WTC11 (cell line): ENCODE data around the gene SLCO4A1. TPM values are rescaled to one million over a fixed set of nuclear protein-coding genes. Genes with fewer than 3 reads are reported as not detected.

Experiments
- ATAC-seq: fragments of 200-7000 bp; cut with Tn5 transposase; 2 replicates; pipeline ENCODE4 v1.10.0; 2021; ENCODE audit warnings: mild to moderate bottlenecking, moderate library complexity
- CTCF ChIA-PET: fragments of 300-600 bp; sonication (Branson Sonifier 250); formaldehyde crosslinking; loops from one replicate; lab custom pipeline; 2021; ENCODE audit warnings: antibody characterized with exemption; lab: Charles Lee
- POLR2A ChIA-PET: fragments of 350-600 bp; sonication (Branson Sonifier 250); formaldehyde crosslinking; loops from one replicate; lab custom pipeline; 2021; ENCODE audit warnings: antibody characterized with exemption; lab: Charles Lee
- DNase-seq: peaks from one replicate; pipeline ENCODE4 v3.0.0; 2021; ENCODE audit warnings: low spot score
- H3K27ac Mint-ChIP-seq: 2 replicates; pipeline ENCODE4 v1.8.0; 2021; ENCODE audit warnings: mixed read lengths
- H3K27me3 Mint-ChIP-seq: 2 replicates; pipeline ENCODE4 v1.8.0; 2021; ENCODE audit warnings: low read depth, mild to moderate bottlenecking, moderate library complexity, mixed read lengths
- H3K36me3 Mint-ChIP-seq: 2 replicates; pipeline ENCODE4 v1.8.0; 2021; ENCODE audit warnings: mixed read lengths
- H3K4me1 Mint-ChIP-seq: 2 replicates; pipeline ENCODE4 v1.8.0; 2022; ENCODE audit warnings: mixed read lengths
- H3K4me3 Mint-ChIP-seq: 2 replicates; pipeline ENCODE4 v1.8.0; 2021; ENCODE audit warnings: mild to moderate bottlenecking, moderate library complexity, mixed read lengths
- H3K9me3 Mint-ChIP-seq: 2 replicates; pipeline ENCODE4 v1.8.0; 2021; ENCODE audit warnings: mixed read lengths
- ATF1 ChIP-seq: sonication (generic); formaldehyde crosslinking; IDR thresholded peaks from 2 replicates; pipeline ENCODE4 v1.8.1; 2023; ENCODE audit warnings: mild to moderate bottlenecking, moderate library complexity, missing genetic modification reagents
- CREB1 ChIP-seq: sonication (generic); formaldehyde crosslinking; IDR thresholded peaks from 2 replicates; pipeline ENCODE4 v1.8.0; 2023; ENCODE audit warnings: mild to moderate bottlenecking, missing genetic modification reagents
- EMX1 ChIP-seq: fragments of 250-450 bp; sonication (Bioruptor Pico); IDR thresholded peaks from 2 replicates; pipeline ENCODE4 v1.8.0; 2021; ENCODE audit warnings: mild to moderate bottlenecking
- MYBL2 ChIP-seq: sonication (generic); formaldehyde crosslinking; IDR thresholded peaks from 2 replicates; pipeline ENCODE4 v1.8.1; 2023; ENCODE audit warnings: mild to moderate bottlenecking, moderate library complexity, missing genetic modification reagents
- TEAD1 ChIP-seq: sonication (generic); formaldehyde crosslinking; IDR thresholded peaks from 2 replicates; pipeline ENCODE4 v1.8.0; 2022; ENCODE audit warnings: mild to moderate bottlenecking, missing genetic modification reagents
- TP53 ChIP-seq: sonication (generic); formaldehyde crosslinking; IDR thresholded peaks from 2 replicates; pipeline ENCODE4 v1.8.1; 2023; ENCODE audit warnings: mild to moderate bottlenecking, missing genetic modification reagents
- ZNF121 ChIP-seq: sonication (generic); formaldehyde crosslinking; IDR thresholded peaks from 2 replicates; pipeline ENCODE4 v1.8.0; 2023; ENCODE audit warnings: missing genetic modification reagents
- ZNF138 ChIP-seq: sonication (generic); formaldehyde crosslinking; conservative IDR thresholded peaks from 2 replicates; pipeline ENCODE4 v1.8.1; 2022; ENCODE audit warnings: mild to moderate bottlenecking, moderate library complexity, missing genetic modification reagents
- ZNF219 ChIP-seq: sonication (generic); formaldehyde crosslinking; IDR thresholded peaks from 2 replicates; pipeline ENCODE4 v1.8.0; 2023; ENCODE audit warnings: missing genetic modification reagents, mild to moderate bottlenecking, borderline replicate concordance
- ZNF232 ChIP-seq: sonication (generic); formaldehyde crosslinking; IDR thresholded peaks from 2 replicates; pipeline ENCODE4 v1.8.0; 2022; ENCODE audit warnings: mild to moderate bottlenecking, missing genetic modification reagents
- ZNF671 ChIP-seq: fragments of 250-450 bp; sonication (Bioruptor Pico); IDR thresholded peaks from 2 replicates; pipeline ENCODE4 v1.8.0; 2021; ENCODE audit warnings: mild to moderate bottlenecking
- total RNA-seq: library from RNA; stranded (reverse); gene quantifications from 3 replicates; pipeline ENCODE4 v1.2.3, GENCODE V29; 2021
- TF ChIP-seq, protein P1 (sequence below): sonication (generic); formaldehyde crosslinking; IDR thresholded peaks from 2 replicates; pipeline ENCODE4 v1.8.1; 2023; ENCODE audit warnings: mild to moderate bottlenecking, missing genetic modification reagents, moderate library complexity
- TF ChIP-seq, protein P2 (sequence below): fragments of 250-450 bp; sonication (Bioruptor Pico); IDR thresholded peaks from 2 replicates; pipeline ENCODE4 v1.9.0; 2021; ENCODE audit warnings: moderate library complexity, mild to moderate bottlenecking, inconsistent platforms, borderline replicate concordance
- TF ChIP-seq, protein P3 (sequence below): sonication (generic); formaldehyde crosslinking; IDR thresholded peaks from 2 replicates; pipeline ENCODE4 v1.8.0; 2023; ENCODE audit warnings: mild to moderate bottlenecking, missing genetic modification reagents
- TF ChIP-seq, protein P4 (sequence below): sonication (generic); formaldehyde crosslinking; IDR thresholded peaks from 2 replicates; pipeline ENCODE4 v1.8.1; 2023; ENCODE audit warnings: mild to moderate bottlenecking, missing genetic modification reagents
- TF ChIP-seq, protein P5 (sequence below): sonication (generic); formaldehyde crosslinking; IDR thresholded peaks from 2 replicates; pipeline ENCODE4 v1.8.1; 2022; ENCODE audit warnings: missing genetic modification reagents, borderline replicate concordance
- TF ChIP-seq, protein P6 (sequence below): sonication (generic); formaldehyde crosslinking; IDR thresholded peaks from 2 replicates; pipeline ENCODE4 v1.8.1; 2023; ENCODE audit warnings: mild to moderate bottlenecking, moderate library complexity, missing genetic modification reagents
- TF ChIP-seq, protein P7 (sequence below): sonication (generic); formaldehyde crosslinking; IDR thresholded peaks from 2 replicates; pipeline ENCODE4 v1.8.1; 2022; ENCODE audit warnings: mild to moderate bottlenecking, missing genetic modification reagents, moderate library complexity, borderline replicate concordance
- TF ChIP-seq, protein P8 (sequence below): sonication (generic); formaldehyde crosslinking; IDR thresholded peaks from 2 replicates; pipeline ENCODE4 v1.8.0; 2022; ENCODE audit warnings: mild to moderate bottlenecking, missing genetic modification reagents
- TF ChIP-seq, protein P9 (sequence below): sonication (generic); formaldehyde crosslinking; IDR thresholded peaks from 2 replicates; pipeline ENCODE4 v1.8.0; 2022; ENCODE audit warnings: mild to moderate bottlenecking, missing genetic modification reagents

Gene SLCO4A1
- total RNA-seq, 1 experiment from 2014 or later, result 19.9 TPM

DNA sequence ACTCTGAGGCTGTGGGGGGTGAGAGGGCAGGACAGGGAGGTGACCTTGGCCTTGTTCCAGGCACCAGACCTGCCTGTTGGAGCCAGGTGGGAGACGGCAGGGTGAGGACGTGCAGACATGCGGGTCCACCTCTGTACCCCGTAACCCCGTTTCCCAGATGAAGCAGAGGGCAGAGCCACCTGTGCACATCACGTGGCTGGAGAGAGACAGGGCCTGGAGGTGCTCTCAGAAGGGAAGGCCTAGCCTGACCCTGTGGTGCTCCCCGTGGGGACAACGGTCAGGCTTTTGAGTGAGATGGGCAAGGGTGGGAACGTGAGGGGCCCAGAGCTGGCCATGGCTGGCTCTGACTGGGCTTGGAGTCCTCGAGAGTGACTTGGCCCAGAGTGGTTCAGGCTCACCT, 72.9 kb downstream of the SLCO4A1 start:
- H3K4me1 Mint-ChIP-seq, result no peaks in the 10 kb centered on the region

More for the DNA sequence above, 72.9 kb downstream of the SLCO4A1 start:
- Mint-ChIP-seq H3K4me3 (no peak overlapping the region), H3K27ac (no peak overlapping the region), H3K9me3 (peaks cover 5% of the 10 kb centered on the region), H3K36me3 (peaks cover under 1% of the 10 kb centered on the region; the same call in 1 of the 2 replicates), H3K27me3 (peaks cover 17% of the 10 kb centered on the region)
- ChIA-PET CTCF (no interaction called here), POLR2A (no interaction called here)
- TF ChIP-seq, protein P1, sequence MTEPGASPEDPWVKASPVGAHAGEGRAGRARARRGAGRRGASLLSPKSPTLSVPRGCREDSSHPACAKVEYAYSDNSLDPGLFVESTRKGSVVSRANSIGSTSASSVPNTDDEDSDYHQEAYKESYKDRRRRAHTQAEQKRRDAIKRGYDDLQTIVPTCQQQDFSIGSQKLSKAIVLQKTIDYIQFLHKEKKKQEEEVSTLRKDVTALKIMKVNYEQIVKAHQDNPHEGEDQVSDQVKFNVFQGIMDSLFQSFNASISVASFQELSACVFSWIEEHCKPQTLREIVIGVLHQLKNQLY (CRISPR knock-in tag), result no peak
- TF ChIP-seq, protein P2, sequence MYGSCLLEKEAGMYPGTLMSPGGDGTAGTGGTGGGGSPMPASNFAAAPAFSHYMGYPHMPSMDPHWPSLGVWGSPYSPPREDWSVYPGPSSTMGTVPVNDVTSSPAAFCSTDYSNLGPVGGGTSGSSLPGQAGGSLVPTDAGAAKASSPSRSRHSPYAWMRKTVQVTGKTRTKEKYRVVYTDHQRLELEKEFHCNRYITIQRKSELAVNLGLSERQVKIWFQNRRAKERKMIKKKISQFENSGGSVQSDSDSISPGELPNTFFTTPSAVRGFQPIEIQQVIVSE (CRISPR knock-in tag), result no peak
- TF ChIP-seq ZNF232 (CRISPR knock-in tag), result no peak
- TF ChIP-seq, protein P3, sequence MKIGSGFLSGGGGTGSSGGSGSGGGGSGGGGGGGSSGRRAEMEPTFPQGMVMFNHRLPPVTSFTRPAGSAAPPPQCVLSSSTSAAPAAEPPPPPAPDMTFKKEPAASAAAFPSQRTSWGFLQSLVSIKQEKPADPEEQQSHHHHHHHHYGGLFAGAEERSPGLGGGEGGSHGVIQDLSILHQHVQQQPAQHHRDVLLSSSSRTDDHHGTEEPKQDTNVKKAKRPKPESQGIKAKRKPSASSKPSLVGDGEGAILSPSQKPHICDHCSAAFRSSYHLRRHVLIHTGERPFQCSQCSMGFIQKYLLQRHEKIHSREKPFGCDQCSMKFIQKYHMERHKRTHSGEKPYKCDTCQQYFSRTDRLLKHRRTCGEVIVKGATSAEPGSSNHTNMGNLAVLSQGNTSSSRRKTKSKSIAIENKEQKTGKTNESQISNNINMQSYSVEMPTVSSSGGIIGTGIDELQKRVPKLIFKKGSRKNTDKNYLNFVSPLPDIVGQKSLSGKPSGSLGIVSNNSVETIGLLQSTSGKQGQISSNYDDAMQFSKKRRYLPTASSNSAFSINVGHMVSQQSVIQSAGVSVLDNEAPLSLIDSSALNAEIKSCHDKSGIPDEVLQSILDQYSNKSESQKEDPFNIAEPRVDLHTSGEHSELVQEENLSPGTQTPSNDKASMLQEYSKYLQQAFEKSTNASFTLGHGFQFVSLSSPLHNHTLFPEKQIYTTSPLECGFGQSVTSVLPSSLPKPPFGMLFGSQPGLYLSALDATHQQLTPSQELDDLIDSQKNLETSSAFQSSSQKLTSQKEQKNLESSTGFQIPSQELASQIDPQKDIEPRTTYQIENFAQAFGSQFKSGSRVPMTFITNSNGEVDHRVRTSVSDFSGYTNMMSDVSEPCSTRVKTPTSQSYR, result no peak
- TF ChIP-seq TP53 (CRISPR knock-in tag), result no peak
- TF ChIP-seq, protein P4, sequence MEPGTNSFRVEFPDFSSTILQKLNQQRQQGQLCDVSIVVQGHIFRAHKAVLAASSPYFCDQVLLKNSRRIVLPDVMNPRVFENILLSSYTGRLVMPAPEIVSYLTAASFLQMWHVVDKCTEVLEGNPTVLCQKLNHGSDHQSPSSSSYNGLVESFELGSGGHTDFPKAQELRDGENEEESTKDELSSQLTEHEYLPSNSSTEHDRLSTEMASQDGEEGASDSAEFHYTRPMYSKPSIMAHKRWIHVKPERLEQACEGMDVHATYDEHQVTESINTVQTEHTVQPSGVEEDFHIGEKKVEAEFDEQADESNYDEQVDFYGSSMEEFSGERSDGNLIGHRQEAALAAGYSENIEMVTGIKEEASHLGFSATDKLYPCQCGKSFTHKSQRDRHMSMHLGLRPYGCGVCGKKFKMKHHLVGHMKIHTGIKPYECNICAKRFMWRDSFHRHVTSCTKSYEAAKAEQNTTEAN (CRISPR knock-in tag), result no peak
- TF ChIP-seq, protein P5, sequence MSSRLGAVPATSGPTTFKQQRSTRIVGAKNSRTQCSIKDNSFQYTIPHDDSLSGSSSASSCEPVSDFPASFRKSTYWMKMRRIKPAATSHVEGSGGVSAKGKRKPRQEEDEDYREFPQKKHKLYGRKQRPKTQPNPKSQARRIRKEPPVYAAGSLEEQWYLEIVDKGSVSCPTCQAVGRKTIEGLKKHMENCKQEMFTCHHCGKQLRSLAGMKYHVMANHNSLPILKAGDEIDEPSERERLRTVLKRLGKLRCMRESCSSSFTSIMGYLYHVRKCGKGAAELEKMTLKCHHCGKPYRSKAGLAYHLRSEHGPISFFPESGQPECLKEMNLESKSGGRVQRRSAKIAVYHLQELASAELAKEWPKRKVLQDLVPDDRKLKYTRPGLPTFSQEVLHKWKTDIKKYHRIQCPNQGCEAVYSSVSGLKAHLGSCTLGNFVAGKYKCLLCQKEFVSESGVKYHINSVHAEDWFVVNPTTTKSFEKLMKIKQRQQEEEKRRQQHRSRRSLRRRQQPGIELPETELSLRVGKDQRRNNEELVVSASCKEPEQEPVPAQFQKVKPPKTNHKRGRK (CRISPR knock-in tag), result no peak
- no peak for TF ChIP-seq ATF1
- TF ChIP-seq, protein P6, sequence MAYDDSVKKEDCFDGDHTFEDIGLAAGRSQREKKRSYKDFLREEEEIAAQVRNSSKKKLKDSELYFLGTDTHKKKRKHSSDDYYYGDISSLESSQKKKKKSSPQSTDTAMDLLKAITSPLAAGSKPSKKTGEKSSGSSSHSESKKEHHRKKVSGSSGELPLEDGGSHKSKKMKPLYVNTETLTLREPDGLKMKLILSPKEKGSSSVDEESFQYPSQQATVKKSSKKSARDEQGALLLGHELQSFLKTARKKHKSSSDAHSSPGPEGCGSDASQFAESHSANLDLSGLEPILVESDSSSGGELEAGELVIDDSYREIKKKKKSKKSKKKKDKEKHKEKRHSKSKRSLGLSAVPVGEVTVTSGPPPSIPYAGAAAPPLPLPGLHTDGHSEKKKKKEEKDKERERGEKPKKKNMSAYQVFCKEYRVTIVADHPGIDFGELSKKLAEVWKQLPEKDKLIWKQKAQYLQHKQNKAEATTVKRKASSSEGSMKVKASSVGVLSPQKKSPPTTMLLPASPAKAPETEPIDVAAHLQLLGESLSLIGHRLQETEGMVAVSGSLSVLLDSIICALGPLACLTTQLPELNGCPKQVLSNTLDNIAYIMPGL (CRISPR knock-in tag), result no peak
- TF ChIP-seq ZNF671 (CRISPR knock-in tag), result no peak
- TF ChIP-seq CREB1 (CRISPR knock-in tag), result no peak
- TF ChIP-seq TEAD1 (CRISPR knock-in tag), result no peak
- no peak for TF ChIP-seq MYBL2
- TF ChIP-seq, protein P7, sequence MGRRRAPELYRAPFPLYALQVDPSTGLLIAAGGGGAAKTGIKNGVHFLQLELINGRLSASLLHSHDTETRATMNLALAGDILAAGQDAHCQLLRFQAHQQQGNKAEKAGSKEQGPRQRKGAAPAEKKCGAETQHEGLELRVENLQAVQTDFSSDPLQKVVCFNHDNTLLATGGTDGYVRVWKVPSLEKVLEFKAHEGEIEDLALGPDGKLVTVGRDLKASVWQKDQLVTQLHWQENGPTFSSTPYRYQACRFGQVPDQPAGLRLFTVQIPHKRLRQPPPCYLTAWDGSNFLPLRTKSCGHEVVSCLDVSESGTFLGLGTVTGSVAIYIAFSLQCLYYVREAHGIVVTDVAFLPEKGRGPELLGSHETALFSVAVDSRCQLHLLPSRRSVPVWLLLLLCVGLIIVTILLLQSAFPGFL, result no peak
- TF ChIP-seq ZNF138 (CRISPR knock-in tag), result no peak
- TF ChIP-seq, protein P8, sequence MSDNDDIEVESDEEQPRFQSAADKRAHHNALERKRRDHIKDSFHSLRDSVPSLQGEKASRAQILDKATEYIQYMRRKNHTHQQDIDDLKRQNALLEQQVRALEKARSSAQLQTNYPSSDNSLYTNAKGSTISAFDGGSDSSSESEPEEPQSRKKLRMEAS (CRISPR knock-in tag), result no peak
- no peak for TF ChIP-seq EMX1
- TF ChIP-seq ZNF219 (CRISPR knock-in tag), result no peak
- TF ChIP-seq ZNF121 (CRISPR knock-in tag), result no peak
- TF ChIP-seq, protein P9, sequence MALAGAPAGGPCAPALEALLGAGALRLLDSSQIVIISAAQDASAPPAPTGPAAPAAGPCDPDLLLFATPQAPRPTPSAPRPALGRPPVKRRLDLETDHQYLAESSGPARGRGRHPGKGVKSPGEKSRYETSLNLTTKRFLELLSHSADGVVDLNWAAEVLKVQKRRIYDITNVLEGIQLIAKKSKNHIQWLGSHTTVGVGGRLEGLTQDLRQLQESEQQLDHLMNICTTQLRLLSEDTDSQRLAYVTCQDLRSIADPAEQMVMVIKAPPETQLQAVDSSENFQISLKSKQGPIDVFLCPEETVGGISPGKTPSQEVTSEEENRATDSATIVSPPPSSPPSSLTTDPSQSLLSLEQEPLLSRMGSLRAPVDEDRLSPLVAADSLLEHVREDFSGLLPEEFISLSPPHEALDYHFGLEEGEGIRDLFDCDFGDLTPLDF (CRISPR knock-in tag), result no peak
- ATAC-seq (no peak), DNase-seq (no peak)
